Islet precursor cell (in vitro differentiated cells): ENCODE measurements around the gene TUBB1.

Experiments used
- DNase-seq: peaks from one replicate; pipeline ENCODE4 v3.0.0-alpha.2; 2018

TUBB1 gene

GRCh38 chr20:58990651-58991445, 28.4 kb upstream of the TUBB1 start:
- peak; percentile 19 for DNase-seq

GRCh38 chr20:58991715-58992114, 27.5 kb upstream of the TUBB1 start:
- peak; percentile 31 for DNase-seq

- DNase-seq = peak; percentile 2
Measured at GRCh38 chr20:58992911-58993310, 26.3 kb upstream of the TUBB1 start.

- peak; percentile 49 for DNase-seq
Measured at GRCh38 chr20:58993332-58994248, 25.6 kb upstream of the TUBB1 start.

GRCh38 chr20:58994390-58995159, 24.7 kb upstream of the TUBB1 start:
- DNase-seq = no peak

- no peak for DNase-seq
Measured at GRCh38 chr20:58995461-58996225, 23.6 kb upstream of the TUBB1 start.

- no peak for DNase-seq
Measured at GRCh38 chr20:58996226-58996611, 23.0 kb upstream of the TUBB1 start.

GRCh38 chr20:58997141-58997770, 22.0 kb upstream of the TUBB1 start:
- DNase-seq = no peak

- no peak for DNase-seq
Measured at GRCh38 chr20:58998656-58999055, 20.6 kb upstream of the TUBB1 start.

- no peak for DNase-seq
Measured at GRCh38 chr20:59000326-59000725, 18.9 kb upstream of the TUBB1 start.

- no peak for DNase-seq
Measured at GRCh38 chr20:59001068-59001448, 18.2 kb upstream of the TUBB1 start.

- peak; percentile 48 for DNase-seq
Measured at GRCh38 chr20:59001449-59002171, 17.6 kb upstream of the TUBB1 start.

GRCh38 chr20:59002388-59002787, 16.8 kb upstream of the TUBB1 start:
- DNase-seq = no peak

- no peak for DNase-seq
Measured at GRCh38 chr20:59002874-59003399, 16.3 kb upstream of the TUBB1 start.

GRCh38 chr20:59003836-59004492, 15.3 kb upstream of the TUBB1 start:
- DNase-seq = no peak

GRCh38 chr20:59004493-59004762, 14.8 kb upstream of the TUBB1 start:
- no peak for DNase-seq

GRCh38 chr20:59004763-59005522, 14.3 kb upstream of the TUBB1 start:
- no peak for DNase-seq

GRCh38 chr20:59005523-59006166, 13.6 kb upstream of the TUBB1 start:
- no peak for DNase-seq

- DNase-seq = no peak
Measured at GRCh38 chr20:59006167-59006863, 12.9 kb upstream of the TUBB1 start.
